ENCODE results near the gene TFDP1. TPM values are rescaled to one million over a fixed set of nuclear protein-coding genes. Genes with fewer than 3 reads are reported as not detected.

Gene TFDP1, protein sequence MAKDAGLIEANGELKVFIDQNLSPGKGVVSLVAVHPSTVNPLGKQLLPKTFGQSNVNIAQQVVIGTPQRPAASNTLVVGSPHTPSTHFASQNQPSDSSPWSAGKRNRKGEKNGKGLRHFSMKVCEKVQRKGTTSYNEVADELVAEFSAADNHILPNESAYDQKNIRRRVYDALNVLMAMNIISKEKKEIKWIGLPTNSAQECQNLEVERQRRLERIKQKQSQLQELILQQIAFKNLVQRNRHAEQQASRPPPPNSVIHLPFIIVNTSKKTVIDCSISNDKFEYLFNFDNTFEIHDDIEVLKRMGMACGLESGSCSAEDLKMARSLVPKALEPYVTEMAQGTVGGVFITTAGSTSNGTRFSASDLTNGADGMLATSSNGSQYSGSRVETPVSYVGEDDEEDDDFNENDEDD
- 81.2 and 87.9 TPM in 2 replicates for total RNA-seq (2014; rRNA removed; shearing (Covaris generic))
- total RNA-seq (2022), result 111 and 119 TPM in 2 replicates
- Bru-seq, nascent RNA, result percentile 67 among the genes with signal in this experiment
- percentile 89 among the genes with signal in this experiment for BruChase-seq, experiment 1, labeled RNA remaining after a 6-hour chase
- BruChase-seq, experiment 2, labeled RNA remaining after a 2-hour chase, result percentile 81 among the genes with signal in this experiment
- long read RNA-seq, transcript TFDP1-201 (12 exons, 2,648 nt), result major isoform, 188 of 406 reads
- long read RNA-seq, transcript TFDP1-204 (3 exons, 447 nt), result minor isoform, 17 of 406 reads
- long read RNA-seq, partial matches to known transcripts, result 21 of 406 reads
- long read RNA-seq, other reads (novel, unspliced or antisense), result 180 of 406 reads

DNA sequence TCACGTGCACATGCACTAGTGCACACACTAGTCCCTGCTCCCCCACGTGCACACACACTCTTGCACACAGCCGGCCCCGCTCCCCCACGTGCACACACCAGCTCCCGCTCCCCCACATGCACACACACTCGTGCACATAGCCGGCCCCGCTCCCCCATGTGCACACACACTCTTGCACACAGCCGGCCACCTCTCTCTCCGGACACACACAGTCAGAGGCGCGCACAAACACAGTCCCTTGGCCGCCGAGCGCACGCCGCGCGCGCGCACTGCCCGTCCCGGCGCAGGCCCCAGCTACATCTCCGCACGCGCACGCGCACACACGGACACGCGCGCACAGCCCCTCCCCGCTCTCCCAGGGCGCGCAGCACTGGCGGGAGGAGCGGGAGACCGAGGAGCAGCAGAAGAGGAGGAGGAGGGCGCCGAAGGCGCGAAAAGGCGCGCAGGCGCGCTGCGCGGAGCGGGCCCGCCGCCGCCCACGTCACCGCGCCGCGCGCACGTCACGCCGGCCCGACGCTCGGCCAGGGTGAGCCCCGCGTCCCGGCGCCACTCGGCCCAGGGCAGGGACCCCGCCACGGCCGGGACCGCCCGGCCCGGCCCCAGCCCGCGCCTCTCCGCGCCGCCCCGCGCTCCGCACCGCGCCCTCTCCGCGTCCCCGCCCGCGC is at the start of gene TFDP1:
TSS of gene TFDP1 (plus strand) at position 549 of the 665 bp plus-strand sequence. CDS start 1,085 bp downstream, outside the sequence.
- peak within 1 kb of the TSS; percentile 90 for H3K4me3 ChIP-seq (ENCODE audit: low read depth, low read length, poor library complexity, severe bottlenecking)
- H3K9me3 ChIP-seq (ENCODE audit: low read length), result no peaks in the 10 kb centered on the region
- H3K9me2 ChIP-seq (ENCODE audit: insufficient read depth, low read length), result no peaks in the 10 kb centered on the region
- H4K20me1 ChIP-seq (ENCODE audit: insufficient read depth, low read length), result no peaks in the 10 kb centered on the region
- peaks cover 14% of the 10 kb centered on the region for H3K4me1 ChIP-seq (ENCODE audit: insufficient read depth, low read length, poor library complexity, severe bottlenecking)
- peaks cover 41% of the 10 kb centered on the region for H3K79me2 ChIP-seq (ENCODE audit: insufficient read depth, low read depth, low read length)
- peak; percentile 82 for DNase-seq (ENCODE audit: low spot score)
- no TSS peak for BruUV-seq (replicated peaks)
- peaks cover 36% of the 10 kb centered on the region for H3K36me3 ChIP-seq (ENCODE audit: insufficient read depth, low read length)
- peak within 1 kb of the TSS; percentile 45 for H3K27ac ChIP-seq (ENCODE audit: low read depth, low read length, poor library complexity, severe bottlenecking)
- intact Hi-C loops (cut with micrococcal nuclease; ENCODE audit: unreplicated experiment), result loop anchor here (10.0 kb wide), 1 partner anchor 380 kb away; the partner anchor contains the start of genes CUL4A and PCID2
- TF ChIP-seq EZH2phosphoT487 (IDR thresholded peaks at IDR 0.05; ENCODE audit: borderline replicate concordance, low read depth, low read length), result no peak
- TF ChIP-seq, protein P1, sequence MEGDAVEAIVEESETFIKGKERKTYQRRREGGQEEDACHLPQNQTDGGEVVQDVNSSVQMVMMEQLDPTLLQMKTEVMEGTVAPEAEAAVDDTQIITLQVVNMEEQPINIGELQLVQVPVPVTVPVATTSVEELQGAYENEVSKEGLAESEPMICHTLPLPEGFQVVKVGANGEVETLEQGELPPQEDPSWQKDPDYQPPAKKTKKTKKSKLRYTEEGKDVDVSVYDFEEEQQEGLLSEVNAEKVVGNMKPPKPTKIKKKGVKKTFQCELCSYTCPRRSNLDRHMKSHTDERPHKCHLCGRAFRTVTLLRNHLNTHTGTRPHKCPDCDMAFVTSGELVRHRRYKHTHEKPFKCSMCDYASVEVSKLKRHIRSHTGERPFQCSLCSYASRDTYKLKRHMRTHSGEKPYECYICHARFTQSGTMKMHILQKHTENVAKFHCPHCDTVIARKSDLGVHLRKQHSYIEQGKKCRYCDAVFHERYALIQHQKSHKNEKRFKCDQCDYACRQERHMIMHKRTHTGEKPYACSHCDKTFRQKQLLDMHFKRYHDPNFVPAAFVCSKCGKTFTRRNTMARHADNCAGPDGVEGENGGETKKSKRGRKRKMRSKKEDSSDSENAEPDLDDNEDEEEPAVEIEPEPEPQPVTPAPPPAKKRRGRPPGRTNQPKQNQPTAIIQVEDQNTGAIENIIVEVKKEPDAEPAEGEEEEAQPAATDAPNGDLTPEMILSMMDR (conservative IDR thresholded peaks at IDR 0.05; ENCODE audit: low read length), result no peak
- H2AFZ ChIP-seq (ENCODE audit: low read length), result peak within 1 kb of the TSS; percentile 54; the same call in 1 of the 2 replicates
- ChIA-PET POLR2A (no interaction called here), CTCF (ENCODE audit: unreplicated experiment) (interaction anchor here (0.6 kb wide), 1 partner anchor 468 kb away, joined by 3 read pairs; no protein-coding TSS in a partner anchor)
- H3K4me2 ChIP-seq (ENCODE audit: low read length), result peak within 1 kb of the TSS; percentile 80

DNA sequence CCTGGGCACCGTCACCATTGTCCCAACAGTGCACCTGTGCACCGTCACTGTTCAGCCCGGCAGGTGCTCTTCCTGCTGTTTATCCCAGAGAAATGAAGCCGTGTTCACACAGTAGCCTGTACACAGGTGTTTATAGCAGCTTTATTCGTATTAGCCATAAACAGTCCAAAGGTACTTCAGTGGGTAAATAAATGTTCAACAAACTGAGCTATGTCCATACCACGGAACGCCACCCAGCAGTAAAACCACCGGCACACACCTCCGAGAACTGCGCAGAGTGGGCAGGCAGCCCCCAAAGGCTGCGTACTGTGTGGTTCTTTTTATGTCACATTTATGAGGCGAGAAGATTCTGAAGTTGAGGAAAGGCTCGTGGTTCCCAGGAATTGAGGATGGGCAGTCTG is 49.2 kb upstream of the TFDP1 start:
- Histone ChIP-seq H2AFZ (ENCODE audit: low read length) (no peak overlapping the region), H3K79me2 (ENCODE audit: insufficient read depth, low read depth, low read length) (no peaks in the 10 kb centered on the region), H3K4me3 (ENCODE audit: low read depth, low read length, poor library complexity, severe bottlenecking) (no peak overlapping the region), H3K4me1 (ENCODE audit: insufficient read depth, low read length, poor library complexity, severe bottlenecking) (no peaks in the 10 kb centered on the region), H4K20me1 (ENCODE audit: insufficient read depth, low read length) (no peaks in the 10 kb centered on the region), H3K27ac (ENCODE audit: low read depth, low read length, poor library complexity, severe bottlenecking) (no peak overlapping the region), H3K9me2 (ENCODE audit: insufficient read depth, low read length) (no peaks in the 10 kb centered on the region), H3K4me2 (ENCODE audit: low read length) (no peak overlapping the region), H3K9me3 (ENCODE audit: low read length) (no peaks in the 10 kb centered on the region), H3K36me3 (ENCODE audit: insufficient read depth, low read length) (no peaks in the 10 kb centered on the region)
- BruUV-seq (replicated peaks), result no TSS peak
- TF ChIP-seq EZH2phosphoT487 (IDR thresholded peaks at IDR 0.05; ENCODE audit: borderline replicate concordance, low read depth, low read length), result no peak
- TF ChIP-seq, protein P1 (conservative IDR thresholded peaks at IDR 0.05; ENCODE audit: low read length), result no peak
- POLR2A ChIA-PET, result no interaction called here
- intact Hi-C loops (cut with micrococcal nuclease; ENCODE audit: unreplicated experiment), result no loop called here
- no peak for DNase-seq (ENCODE audit: low spot score)
- CTCF ChIA-PET (ENCODE audit: unreplicated experiment), result no interaction called here
